Parathyroid adenoma (tissue), 2 donors: ENCODE results near the gene CLPX.

Experiments used
- H2AFZ ChIP-seq: fragments of 300-600 bp; sonication (generic); one replicate; pipeline ENCODE4 v1.7.0; 2017; ENCODE audit warnings: antibody characterized with exemption, mild to moderate bottlenecking
- H3K27ac ChIP-seq: fragments of 300-600 bp; sonication (generic); one replicate; pipeline ENCODE4 v1.7.0; 2017
- H3K27me3 ChIP-seq: fragments of 300-600 bp; sonication (generic); one replicate; pipeline ENCODE4 v1.7.0; 2017; ENCODE audit warnings: low read length; ENCODE audit not compliant: control insufficient read depth, insufficient read depth
- H3K36me3 ChIP-seq: fragments of 300-600 bp; sonication (generic); one replicate; pipeline ENCODE4 v1.7.0; 2017; ENCODE audit warnings: low read length; ENCODE audit not compliant: control insufficient read depth, insufficient read depth
- H3K4me1 ChIP-seq: fragments of 300-600 bp; sonication (generic); one replicate; pipeline ENCODE4 v1.7.0; 2017; ENCODE audit warnings: control low read depth
- H3K4me2 ChIP-seq: fragments of 300-600 bp; sonication (generic); one replicate; pipeline ENCODE4 v1.7.0; 2017; ENCODE audit warnings: low read length
- H3K4me3 ChIP-seq: fragments of 300-600 bp; sonication (generic); one replicate; pipeline ENCODE4 v1.7.0; 2017; ENCODE audit warnings: low read depth, low read length
- H3K79me2 ChIP-seq: fragments of 300-600 bp; sonication (generic); one replicate; pipeline ENCODE4 v1.7.0; 2017; ENCODE audit warnings: control low read depth
- H3K9ac ChIP-seq: fragments of 300-600 bp; sonication (generic); one replicate; pipeline ENCODE4 v1.7.0; 2017; ENCODE audit warnings: mild to moderate bottlenecking
- H3K9me3 ChIP-seq: fragments of 300-600 bp; sonication (generic); one replicate; pipeline ENCODE4 v1.7.0; 2017; ENCODE audit warnings: low read length; ENCODE audit not compliant: control insufficient read depth
- CTCF ChIP-seq: fragments of 300-600 bp; sonication (generic); IDR thresholded peaks from one replicate; pipeline ENCODE4 v1.7.0; 2017; ENCODE audit warnings: antibody characterized with exemption, mild to moderate bottlenecking
- donor health status: primary hyperparathyroidism.

The CLPX gene

GRCh38 chr15:65171428-65171827 lies 13.7 kb downstream of the CLPX start:
- no peaks in the 10 kb centered on the region for H3K27me3 ChIP-seq
- no peaks in the 10 kb centered on the region for H3K36me3 ChIP-seq
- no peak overlapping the region for H2AFZ ChIP-seq
- H3K4me2 ChIP-seq: no peak overlapping the region
- H3K4me1 ChIP-seq: no peaks in the 10 kb centered on the region
- no peak overlapping the region for H3K27ac ChIP-seq
- no peak overlapping the region for H3K9ac ChIP-seq
- no peaks in the 10 kb centered on the region for H3K9me3 ChIP-seq
- H3K4me3 ChIP-seq: no peak overlapping the region
- peaks cover 13% of the 10 kb centered on the region for H3K79me2 ChIP-seq
- TF ChIP-seq CTCF: no peak

GRCh38 chr15:65165875-65166274 lies 19.3 kb downstream of the CLPX start:
- Histone ChIP-seq H3K27me3 (no peaks in the 10 kb centered on the region), H3K9ac (no peak overlapping the region), H2AFZ (no peak overlapping the region), H3K27ac (no peak overlapping the region), H3K4me3 (no peak overlapping the region), H3K79me2 (peaks cover 8% of the 10 kb centered on the region), H3K36me3 (no peaks in the 10 kb centered on the region), H3K4me2 (no peak overlapping the region), H3K4me1 (no peaks in the 10 kb centered on the region), H3K9me3 (no peaks in the 10 kb centered on the region)
- no peak for TF ChIP-seq CTCF

- Histone ChIP-seq H3K79me2 (peaks cover 2% of the 10 kb centered on the region), H3K9ac (no peak overlapping the region), H3K27ac (no peak overlapping the region), H3K36me3 (no peaks in the 10 kb centered on the region), H3K9me3 (no peaks in the 10 kb centered on the region), H3K4me3 (no peak overlapping the region), H3K4me2 (no peak overlapping the region), H3K27me3 (no peaks in the 10 kb centered on the region), H2AFZ (no peak overlapping the region), H3K4me1 (no peaks in the 10 kb centered on the region)
- no peak for TF ChIP-seq CTCF
Observed at GRCh38 chr15:65164139-65164538, 21.0 kb downstream of the CLPX start.

GRCh38 chr15:65163041-65163440 lies 22.1 kb downstream of the CLPX start:
- Histone ChIP-seq H3K9ac (no peak overlapping the region), H3K4me1 (no peaks in the 10 kb centered on the region), H3K4me3 (no peak overlapping the region), H3K79me2 (peaks cover 2% of the 10 kb centered on the region), H3K36me3 (no peaks in the 10 kb centered on the region), H3K27me3 (no peaks in the 10 kb centered on the region), H3K27ac (no peak overlapping the region), H3K9me3 (no peaks in the 10 kb centered on the region), H2AFZ (no peak overlapping the region), H3K4me2 (no peak overlapping the region)
- no peak for TF ChIP-seq CTCF

GRCh38 chr15:65156692-65157091 lies 28.4 kb downstream of the CLPX start:
- no peak overlapping the region for H3K9ac ChIP-seq
- TF ChIP-seq CTCF: no peak
- H3K4me3 ChIP-seq: no peak overlapping the region
- H3K4me2 ChIP-seq: no peak overlapping the region
- no peaks in the 10 kb centered on the region for H3K79me2 ChIP-seq
- no peaks in the 10 kb centered on the region for H3K27me3 ChIP-seq
- H3K9me3 ChIP-seq: no peaks in the 10 kb centered on the region
- H3K4me1 ChIP-seq: no peaks in the 10 kb centered on the region
- H2AFZ ChIP-seq: no peak overlapping the region
- H3K27ac ChIP-seq: no peak overlapping the region
- no peaks in the 10 kb centered on the region for H3K36me3 ChIP-seq
